ENCODE results near the gene PIP4P1.

DNA sequence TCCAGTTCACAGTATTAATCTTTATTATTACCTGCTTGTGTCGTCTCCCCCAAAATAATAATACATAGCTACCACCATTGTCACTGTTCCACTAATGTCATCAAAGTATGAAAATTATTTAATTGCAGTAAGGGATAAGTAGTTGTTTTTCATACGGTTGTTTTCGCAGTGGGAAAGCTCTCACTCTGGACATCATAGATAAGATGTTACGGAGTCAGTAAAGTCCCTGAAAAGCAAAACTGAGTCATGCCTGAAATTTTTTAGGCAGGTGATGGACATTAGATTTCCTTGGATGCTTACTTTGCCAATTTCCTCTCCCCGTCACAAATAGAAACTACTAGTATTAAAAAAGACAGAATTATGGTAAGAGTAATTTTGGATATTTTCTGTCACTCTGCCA lies 21.1 kb upstream of the PIP4P1 start:
- TF ChIP-seq MTA1 (IDR thresholded peaks at IDR 0.05; ENCODE audit: borderline replicate concordance) = no peak
- no peak for TF ChIP-seq POLR2A (conservative IDR thresholded peaks at IDR 0.05)
- TF ChIP-seq, protein P1, sequence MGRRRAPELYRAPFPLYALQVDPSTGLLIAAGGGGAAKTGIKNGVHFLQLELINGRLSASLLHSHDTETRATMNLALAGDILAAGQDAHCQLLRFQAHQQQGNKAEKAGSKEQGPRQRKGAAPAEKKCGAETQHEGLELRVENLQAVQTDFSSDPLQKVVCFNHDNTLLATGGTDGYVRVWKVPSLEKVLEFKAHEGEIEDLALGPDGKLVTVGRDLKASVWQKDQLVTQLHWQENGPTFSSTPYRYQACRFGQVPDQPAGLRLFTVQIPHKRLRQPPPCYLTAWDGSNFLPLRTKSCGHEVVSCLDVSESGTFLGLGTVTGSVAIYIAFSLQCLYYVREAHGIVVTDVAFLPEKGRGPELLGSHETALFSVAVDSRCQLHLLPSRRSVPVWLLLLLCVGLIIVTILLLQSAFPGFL (CRISPR knock-in tag; IDR thresholded peaks at IDR 0.05) = no peak
- TF ChIP-seq CTCF (IDR thresholded peaks at IDR 0.05 in 2 of 3, conservative IDR thresholded peaks at IDR 0.05 in 1 of 3; ENCODE audit: insufficient read depth in 2 of 3, low read depth in 1 of 3, low read length in 3 of 3) = no peak
- TF ChIP-seq, protein P2, sequence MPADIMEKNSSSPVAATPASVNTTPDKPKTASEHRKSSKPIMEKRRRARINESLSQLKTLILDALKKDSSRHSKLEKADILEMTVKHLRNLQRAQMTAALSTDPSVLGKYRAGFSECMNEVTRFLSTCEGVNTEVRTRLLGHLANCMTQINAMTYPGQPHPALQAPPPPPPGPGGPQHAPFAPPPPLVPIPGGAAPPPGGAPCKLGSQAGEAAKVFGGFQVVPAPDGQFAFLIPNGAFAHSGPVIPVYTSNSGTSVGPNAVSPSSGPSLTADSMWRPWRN (IDR thresholded peaks at IDR 0.05; ENCODE audit: low read depth) = no peak
- no peak for TF ChIP-seq CEBPZ (IDR thresholded peaks at IDR 0.05; ENCODE audit: borderline replicate concordance, low read depth, low read length)
- no peak for TF ChIP-seq ZBTB2 (IDR thresholded peaks at IDR 0.05)
- no peak for TF ChIP-seq TCF7L2 (IDR thresholded peaks at IDR 0.05; ENCODE audit: low read depth, low read length)
- TF ChIP-seq, protein P3, sequence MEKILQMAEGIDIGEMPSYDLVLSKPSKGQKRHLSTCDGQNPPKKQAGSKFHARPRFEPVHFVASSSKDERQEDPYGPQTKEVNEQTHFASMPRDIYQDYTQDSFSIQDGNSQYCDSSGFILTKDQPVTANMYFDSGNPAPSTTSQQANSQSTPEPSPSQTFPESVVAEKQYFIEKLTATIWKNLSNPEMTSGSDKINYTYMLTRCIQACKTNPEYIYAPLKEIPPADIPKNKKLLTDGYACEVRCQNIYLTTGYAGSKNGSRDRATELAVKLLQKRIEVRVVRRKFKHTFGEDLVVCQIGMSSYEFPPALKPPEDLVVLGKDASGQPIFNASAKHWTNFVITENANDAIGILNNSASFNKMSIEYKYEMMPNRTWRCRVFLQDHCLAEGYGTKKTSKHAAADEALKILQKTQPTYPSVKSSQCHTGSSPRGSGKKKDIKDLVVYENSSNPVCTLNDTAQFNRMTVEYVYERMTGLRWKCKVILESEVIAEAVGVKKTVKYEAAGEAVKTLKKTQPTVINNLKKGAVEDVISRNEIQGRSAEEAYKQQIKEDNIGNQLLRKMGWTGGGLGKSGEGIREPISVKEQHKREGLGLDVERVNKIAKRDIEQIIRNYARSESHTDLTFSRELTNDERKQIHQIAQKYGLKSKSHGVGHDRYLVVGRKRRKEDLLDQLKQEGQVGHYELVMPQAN (IDR thresholded peaks at IDR 0.05; ENCODE audit: borderline replicate concordance) = no peak
